Left colon (tissue), 2 donors: Measurements from ENCODE around the gene MAST4. TPM values are rescaled to one million over a fixed set of nuclear protein-coding genes. Genes with fewer than 3 reads are reported as not detected.

Experiments used
- ATAC-seq: fragments of 200-7000 bp; cut with Tn5 transposase; one replicate; pipeline ENCODE4 v1.9.1; 2020; ENCODE audit warnings: mild to moderate bottlenecking, moderate library complexity
- DNase-seq, 2 donors: peaks; one replicate each; pipeline ENCODE4 v3.0.0-alpha.2; 2020
- intact Hi-C, 2 donors: fragments of 100-400 bp; cut with DNase I in 1 of 2; cut with micrococcal nuclease in 1 of 2; formaldehyde crosslinking; loops; one replicate each; pipeline versions ENCODE4 v1.11.2 to v1.14.0; 2022; cut with DNase I, micrococcal nuclease
- total RNA-seq, 2 donors: library from RNA; stranded (reverse); fragmentation: NEBNext Ultra II Directional; extraction: Animal tissue kit (Norgen Biotek cat#: 25700); gene quantifications; one replicate each; pipeline ENCODE4 v1.2.1, GENCODE V29; 2021
- donor health status: DM: no; HTN: no; CAD: no.
- donor health status: DM: yes; HTN: yes; CAD: no.

Gene MAST4
- total RNA-seq, 2 donors from 2014 or later, result 12.8 to 20.5 TPM

GRCh38 chr5:66947458-66947857, 351.3 kb downstream of the MAST4 start:
- intact Hi-C loops, result no loop called here
- ATAC-seq (no peak), DNase-seq (no peak)

DNA sequence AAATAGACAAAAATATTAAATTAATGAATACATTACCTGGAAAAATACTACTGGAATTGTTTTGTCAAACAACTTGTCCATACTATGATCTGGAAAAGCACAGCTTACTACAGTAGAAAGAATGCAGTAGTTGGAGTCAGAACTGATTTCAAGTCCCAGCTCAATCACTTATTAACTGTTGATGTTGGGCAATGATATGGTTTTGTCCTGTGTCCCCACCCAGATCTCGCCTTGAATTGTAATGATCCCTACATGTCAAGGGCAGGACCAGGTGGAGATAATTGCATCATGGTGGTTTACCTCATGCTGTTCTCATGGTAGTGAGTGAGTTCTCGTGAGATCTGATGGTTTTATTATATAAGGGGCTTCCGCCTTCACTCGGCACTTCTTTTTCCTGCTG, 352.9 kb downstream of the MAST4 start:
- no peak for ATAC-seq

DNA sequence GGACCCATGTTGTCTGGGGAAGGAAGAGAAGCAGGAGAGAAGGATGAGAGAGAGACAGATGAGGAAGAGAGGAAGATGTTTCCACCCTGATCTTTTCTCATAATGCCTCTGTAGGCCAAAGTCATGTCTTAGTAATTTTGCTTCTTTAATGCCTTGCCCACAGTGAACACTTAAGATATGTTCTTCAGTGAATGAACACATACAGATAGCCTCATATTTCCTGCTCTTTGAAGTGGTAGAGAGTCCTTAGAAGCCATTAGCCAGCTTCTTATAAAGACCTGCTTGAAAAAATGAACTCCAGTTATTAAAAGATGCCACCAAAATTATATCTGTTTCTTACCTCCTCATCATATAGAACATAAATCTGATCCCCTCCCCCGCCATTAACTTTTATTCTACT, 356.0 kb downstream of the MAST4 start:
- ATAC-seq (no peak), DNase-seq (no peak)
- intact Hi-C loops, result no loop called here

More for the DNA sequence above, 352.9 kb downstream of the MAST4 start:
- DNase-seq, result no peak
- intact Hi-C loops, result no loop called here

GRCh38 chr5:66956439-66956838, 360.2 kb downstream of the MAST4 start:
- intact Hi-C loops, result no loop called here

DNA sequence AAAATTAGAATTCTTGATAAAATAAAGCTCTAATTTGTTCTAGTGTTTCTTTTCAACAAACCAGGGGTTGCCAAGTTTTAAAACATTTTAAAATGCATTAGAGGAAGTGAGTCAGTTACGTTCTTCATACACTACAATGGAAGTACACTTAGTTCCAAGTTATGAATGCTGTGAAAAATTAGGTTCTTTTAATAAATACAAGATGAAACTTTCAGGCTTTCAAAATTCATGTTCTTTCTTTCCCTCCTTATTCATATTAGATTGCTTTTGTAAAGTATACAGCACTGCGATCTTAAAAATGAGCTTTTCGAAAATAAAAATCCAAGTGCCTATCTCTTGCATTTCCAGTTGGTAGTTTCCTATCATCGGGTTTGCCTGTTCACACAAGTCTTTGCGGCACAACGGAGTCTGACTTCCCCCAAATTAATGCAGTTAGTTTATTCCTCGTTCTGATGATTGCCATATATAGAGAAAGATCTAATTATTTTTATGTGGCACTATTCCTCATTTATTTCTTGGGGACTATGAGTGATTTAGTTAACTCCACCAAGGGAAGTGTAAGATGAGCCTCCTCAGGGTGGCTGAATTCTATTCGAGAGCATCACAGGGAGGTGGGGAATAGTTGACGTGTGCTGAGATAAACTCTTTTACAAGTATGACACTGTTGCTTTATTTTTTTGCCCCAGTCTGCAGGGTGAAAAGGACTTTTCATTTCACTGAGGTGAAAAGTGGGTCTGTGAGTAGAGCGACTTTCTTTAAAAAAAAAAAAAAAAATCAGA, 362.2 kb downstream of the MAST4 start:
- no peak for DNase-seq
- intact Hi-C loops, result no loop called here
- no peak for ATAC-seq

More at GRCh38 chr5:66956439-66956838, 360.2 kb downstream of the MAST4 start:
- DNase-seq (no peak), ATAC-seq (no peak)

DNA sequence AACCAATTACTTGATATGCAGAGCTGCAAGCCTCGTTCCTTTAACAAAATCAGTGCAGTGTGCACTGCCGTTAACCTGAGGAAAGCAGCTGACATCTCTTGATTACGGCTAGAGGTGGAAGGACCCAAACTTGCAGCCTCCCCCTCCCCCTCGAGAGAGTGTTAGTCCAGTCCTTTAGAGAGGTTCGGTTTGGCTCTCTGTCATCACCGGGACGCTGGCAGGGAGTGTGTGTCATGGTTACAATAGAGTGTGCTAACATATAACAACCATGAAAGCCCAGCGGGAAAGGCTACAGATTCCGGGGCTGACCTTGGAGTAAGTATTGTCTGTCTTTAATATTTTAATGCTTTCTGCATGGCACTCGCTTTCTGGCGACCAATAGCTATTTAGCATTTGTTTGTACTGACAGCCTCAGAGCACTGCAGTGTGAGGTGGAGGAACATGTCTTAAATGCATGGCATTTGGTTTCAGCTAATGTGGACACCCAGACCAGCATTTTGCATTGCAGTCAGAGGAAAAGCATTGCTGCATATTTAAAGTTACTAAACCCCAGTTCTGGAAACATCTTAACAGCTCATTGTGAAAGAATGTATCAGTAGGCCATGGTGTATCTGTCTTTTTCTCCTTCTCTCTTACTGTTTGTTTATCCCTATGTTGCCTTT, 362.9 kb downstream of the MAST4 start:
- DNase-seq (no peak), ATAC-seq (no peak)
- intact Hi-C loops, result no loop called here

DNA sequence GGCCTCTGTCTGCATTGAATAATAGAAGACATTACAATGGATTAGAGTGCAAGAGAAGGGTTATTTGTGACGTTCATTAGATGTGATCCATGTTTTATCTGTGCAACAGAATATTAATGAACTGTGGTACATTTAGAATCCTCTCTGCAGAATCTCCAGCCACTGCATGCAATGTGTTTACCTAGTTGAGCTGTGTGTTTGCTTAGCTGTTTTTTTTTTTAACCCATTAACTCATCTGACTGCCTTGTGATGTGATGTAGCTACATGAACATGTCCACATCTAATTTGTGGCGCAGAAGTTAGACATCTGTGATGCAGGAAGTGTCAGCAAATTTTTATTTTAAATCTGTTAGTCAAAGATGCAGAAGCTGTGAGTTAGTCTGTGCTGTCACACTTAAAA, 363.5 kb downstream of the MAST4 start:
- ATAC-seq (no peak), DNase-seq (no peak)
- intact Hi-C loops, result no loop called here

GRCh38 chr5:66960369-66961137, 364.4 kb downstream of the MAST4 start:
- intact Hi-C loops, result no loop called here
- peak; percentile 85 for ATAC-seq
- DNase-seq, result peak; percentile 38 to 49

- intact Hi-C loops, result no loop called here
- DNase-seq (no peak), ATAC-seq (no peak)
These were observed 367.4 kb downstream of the MAST4 start for GRCh38 chr5:66963559-66963971.

- ATAC-seq (peak; percentile 87), DNase-seq (no peak)
- intact Hi-C loops, result no loop called here
These were observed 370.2 kb downstream of the MAST4 start for GRCh38 chr5:66966439-66966838.

DNA sequence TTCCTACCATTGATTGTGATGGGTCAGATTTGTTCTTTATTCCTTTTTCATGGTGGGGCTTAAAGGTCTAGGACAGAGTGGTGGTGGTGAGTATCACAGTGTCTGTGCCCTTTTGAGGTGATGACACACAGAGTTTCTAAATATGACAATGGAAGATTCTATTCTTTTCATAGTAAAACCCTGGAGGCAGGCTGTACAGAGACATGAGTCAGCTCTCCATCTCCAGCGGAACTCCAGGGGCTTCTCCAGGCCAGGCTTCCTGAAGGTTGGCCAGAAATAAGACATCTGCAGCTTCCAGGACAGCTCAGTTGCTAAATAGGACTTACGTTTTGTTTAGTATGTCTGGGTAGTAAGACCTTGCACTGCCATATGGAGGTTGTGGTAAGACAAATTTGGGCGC, 370.9 kb downstream of the MAST4 start:
- DNase-seq (no peak), ATAC-seq (no peak)
- intact Hi-C loops, result no loop called here

DNA sequence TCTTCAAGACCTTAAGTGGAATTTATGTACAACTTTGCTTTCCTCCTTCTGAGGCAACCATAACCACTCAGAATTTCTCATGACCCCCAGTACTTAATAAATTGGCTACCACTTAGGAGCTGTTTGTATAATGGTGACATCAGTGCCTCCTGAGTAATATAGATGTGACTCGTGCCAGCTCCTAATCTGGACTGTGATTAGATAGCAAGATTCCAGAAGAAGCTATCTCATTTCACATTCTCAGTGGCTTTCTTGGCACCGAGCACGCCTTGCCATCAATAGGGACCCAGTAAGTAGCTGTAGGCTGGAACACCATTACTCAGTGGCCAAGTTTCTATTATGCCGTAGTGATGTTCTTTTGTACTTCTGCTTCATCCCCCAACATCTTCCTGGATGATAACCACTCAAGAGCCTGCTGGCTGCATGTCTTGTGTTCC, 371.7 kb downstream of the MAST4 start:
- DNase-seq (no peak), ATAC-seq (no peak)
- intact Hi-C loops, result no loop called here

GRCh38 chr5:66969484-66969883, 373.3 kb downstream of the MAST4 start:
- no peak for ATAC-seq
- no peak for DNase-seq
- intact Hi-C loops, result no loop called here

DNA sequence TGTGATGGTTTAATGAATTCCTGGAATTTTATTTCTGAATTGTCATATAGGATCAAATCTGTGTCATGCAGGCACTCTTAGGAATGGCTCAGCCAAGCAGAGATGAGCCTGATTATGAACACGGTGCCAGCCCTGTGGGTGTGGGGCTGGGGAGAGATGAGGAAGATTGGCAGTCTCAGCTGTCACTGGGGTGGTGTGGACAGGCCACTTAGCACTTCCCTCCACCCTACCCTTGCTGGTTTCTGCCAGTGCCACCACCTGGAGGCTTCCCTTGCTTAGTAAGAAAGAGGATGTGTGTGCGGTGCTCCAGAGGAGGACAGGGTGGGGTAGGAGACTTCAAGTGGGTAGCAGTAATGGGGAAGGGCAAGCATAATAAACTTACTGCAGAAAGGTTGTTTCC, 373.8 kb downstream of the MAST4 start:
- no peak for DNase-seq
- ATAC-seq, result no peak
- intact Hi-C loops, result no loop called here

DNA sequence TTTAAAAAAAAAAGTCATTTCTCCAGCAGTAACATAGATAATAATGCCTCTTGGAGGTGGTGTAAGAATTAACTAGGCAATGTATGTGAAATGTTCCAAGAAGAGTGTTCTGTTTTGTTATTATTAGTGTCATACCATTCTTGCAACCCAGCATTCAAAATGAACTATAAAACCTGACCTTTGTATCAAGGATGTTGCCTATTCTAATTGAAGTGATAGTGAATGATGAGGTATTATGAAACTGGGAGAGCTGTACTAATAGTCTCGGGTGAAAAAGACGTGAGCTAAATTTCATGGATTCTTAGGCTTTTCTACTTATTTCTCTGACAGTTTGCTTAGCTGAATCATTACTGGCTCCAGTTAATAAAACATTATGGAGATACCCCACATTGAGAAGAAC, 375.8 kb downstream of the MAST4 start:
- intact Hi-C loops, result no loop called here
- DNase-seq, result no peak
- no peak for ATAC-seq

DNA sequence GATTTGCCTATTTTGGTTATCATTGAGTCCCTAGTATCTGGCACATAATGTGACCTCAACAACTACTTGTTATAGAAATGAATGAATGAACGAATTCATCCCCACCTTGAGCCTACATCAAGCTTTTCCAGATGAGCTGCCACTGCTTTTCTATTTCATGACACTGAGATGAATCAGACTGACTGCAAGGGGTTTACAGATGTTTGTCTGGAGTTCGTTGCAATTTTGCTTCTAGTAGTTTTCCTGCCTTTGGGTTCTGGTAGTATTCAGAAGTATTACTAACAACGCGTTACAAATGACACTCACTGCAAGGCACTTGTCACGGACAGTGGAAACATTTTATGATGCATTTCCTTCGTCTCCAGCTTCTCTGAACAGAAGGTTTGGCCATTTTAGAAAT, 378.1 kb downstream of the MAST4 start:
- DNase-seq (no peak), ATAC-seq (no peak)
- intact Hi-C loops, result no loop called here

GRCh38 chr5:66976108-66976507, 379.9 kb downstream of the MAST4 start:
- DNase-seq, result no peak
- ATAC-seq, result no peak
- intact Hi-C loops, result no loop called here

- ATAC-seq, result no peak
- no peak for DNase-seq
These were observed 383.5 kb downstream of the MAST4 start for GRCh38 chr5:66979738-66980137.

GRCh38 chr5:66981266-66982055, 385.3 kb downstream of the MAST4 start:
- intact Hi-C loops, result no loop called here
- DNase-seq (no peak), ATAC-seq (peak; percentile 69)

More at GRCh38 chr5:66979738-66980137, 383.5 kb downstream of the MAST4 start:
- intact Hi-C loops, result no loop called here
